HG03280 (cell line): ENCODE results near the gene RNPEP.
"Not testable (repeated sequence)": the region's sequence is repeated elsewhere in the genome, so short reads cannot be mapped to it uniquely, and the experiment has no call there.

ENCODE experiments used
- ATAC-seq: cut with Tn5 transposase; IDR thresholded peaks from one replicate; pipeline ENCODE4 v1.9.1; 2021; ENCODE audit warnings: mild to moderate bottlenecking, moderate library complexity; ENCODE audit not compliant: unreplicated experiment

RNPEP gene

GRCh38 chr1:202034149-202034682, 51.8 kb downstream of the RNPEP start:
- ATAC-seq = no peak

- ATAC-seq = peak; percentile 52
Measured at GRCh38 chr1:202034683-202035462, 52.4 kb downstream of the RNPEP start.

GRCh38 chr1:202036595-202037387, 54.3 kb downstream of the RNPEP start:
- ATAC-seq = no peak

- no peak for ATAC-seq
Measured at GRCh38 chr1:202037706-202038296, 55.4 kb downstream of the RNPEP start.

- ATAC-seq = peak; percentile 55
Measured at GRCh38 chr1:202038688-202039346, 56.4 kb downstream of the RNPEP start.

GRCh38 chr1:202045705-202046104, 63.3 kb downstream of the RNPEP start:
- no peak for ATAC-seq

- no peak for ATAC-seq
Measured at GRCh38 chr1:202046227-202046626, 63.8 kb downstream of the RNPEP start.

GRCh38 chr1:202046748-202047708, 64.6 kb downstream of the RNPEP start:
- ATAC-seq = no peak

GRCh38 chr1:202047977-202048376, 65.5 kb downstream of the RNPEP start:
- no peak for ATAC-seq

GRCh38 chr1:202049129-202049528, 66.7 kb downstream of the RNPEP start:
- no peak for ATAC-seq

- ATAC-seq = no peak
Measured at GRCh38 chr1:202054094-202054493, 71.6 kb downstream of the RNPEP start.

GRCh38 chr1:202054673-202055072, 72.2 kb downstream of the RNPEP start:
- not testable (repeated sequence) for ATAC-seq
